Osteoblast (primary cell): Measurements from ENCODE around the gene KIR2DL3. TPM values are rescaled to one million over a fixed set of nuclear protein-coding genes. Genes with fewer than 3 reads are reported as not detected.
A peak's percentile ranks its signal among the peaks of the same experiment; 100 is the strongest.
"Not testable (repeated sequence)": the region's sequence is repeated elsewhere in the genome, so short reads cannot be mapped to it uniquely, and the experiment has no call there.

ENCODE experiments used
- DNase-seq: peaks from one replicate; pipeline ENCODE4 v3.0.0; 2011; ENCODE audit warnings: low spot score, mixed read lengths; ENCODE audit not compliant: insufficient read length; ENCODE audit errors: missing footprints
- H2AFZ ChIP-seq: 2 replicates; pipeline ENCODE4 v1.6.0; 2011; ENCODE audit warnings: mild to moderate bottlenecking, low read length
- H3K27ac ChIP-seq: 2 replicates; pipeline ENCODE4 v1.5.1; 2011; ENCODE audit warnings: mild to moderate bottlenecking, low read depth, low read length, moderate library complexity
- H3K27me3 ChIP-seq: 2 replicates; pipeline ENCODE4 v1.6.0; 2012; ENCODE audit warnings: mild to moderate bottlenecking, control low read depth, inconsistent platforms, low read length, moderate library complexity; ENCODE audit not compliant: insufficient read depth
- H3K36me3 ChIP-seq: 2 replicates; pipeline ENCODE4 v1.5.1; 2011; ENCODE audit warnings: mild to moderate bottlenecking, low read length, control low read depth, moderate library complexity; ENCODE audit not compliant: insufficient read depth
- H3K4me1 ChIP-seq: 2 replicates; pipeline ENCODE4 v1.5.1; 2011; ENCODE audit warnings: mild to moderate bottlenecking, low read length, control low read depth, moderate library complexity; ENCODE audit not compliant: insufficient read depth
- H3K4me2 ChIP-seq: 2 replicates; pipeline ENCODE4 v1.6.0; 2011; ENCODE audit warnings: mild to moderate bottlenecking, low read length; ENCODE audit not compliant: insufficient read depth
- H3K4me3 ChIP-seq: fragments of 200-600 bp; sonication (generic); 3 replicates; pipeline ENCODE4 v1.5.1; 2012; ENCODE audit warnings: mild to moderate bottlenecking, low read length, inconsistent platforms; ENCODE audit not compliant: insufficient read depth
- H3K79me2 ChIP-seq: 2 replicates; pipeline ENCODE4 v1.6.0; 2012; ENCODE audit warnings: mild to moderate bottlenecking, low read length, control low read depth, inconsistent platforms; ENCODE audit not compliant: insufficient read depth
- H3K9me3 ChIP-seq: 2 replicates; pipeline ENCODE4 v1.5.1; 2011; ENCODE audit warnings: low read depth, low read length, control low read depth
- H4K20me1 ChIP-seq: 2 replicates; pipeline ENCODE4 v1.6.0; 2012; ENCODE audit warnings: mild to moderate bottlenecking, low read length, control low read depth; ENCODE audit not compliant: insufficient read depth
- CTCF ChIP-seq: IDR thresholded peaks from 2 replicates; pipeline ENCODE4 v1.5.1; 2011; ENCODE audit warnings: mild to moderate bottlenecking, low read depth, low read length, moderate library complexity; ENCODE audit errors: extremely low read depth
- total RNA-seq: library from RNA; depleted of rRNA; stranded (reverse); fragments of >200 nt; gene quantifications from 2 replicates; pipeline ENCODE4 v1.2.3, GENCODE V29; 2012

Gene KIR2DL3
- total RNA-seq, 1 donor, result not detected

GRCh38 chr19:54696117-54696548 is 42.2 kb upstream of the KIR2DL3 start:
- H3K27me3 ChIP-seq, result no peaks in the 10 kb centered on the region
- no peak for DNase-seq
- TF ChIP-seq CTCF, result no peak

GRCh38 chr19:54696766-54697165 is 41.5 kb upstream of the KIR2DL3 start:
- no peak for DNase-seq
- Histone ChIP-seq H4K20me1 (no peaks in the 10 kb centered on the region), H3K27me3 (no peaks in the 10 kb centered on the region), H3K4me3 (no peak overlapping the region), H3K79me2 (no peaks in the 10 kb centered on the region), H3K9me3 (no peaks in the 10 kb centered on the region), H3K36me3 (no peaks in the 10 kb centered on the region), H3K4me1 (no peaks in the 10 kb centered on the region), H2AFZ (no peak overlapping the region), H3K4me2 (no peak overlapping the region), H3K27ac (no peak overlapping the region)
- TF ChIP-seq CTCF, result no peak

More at GRCh38 chr19:54696117-54696548, 42.2 kb upstream of the KIR2DL3 start:
- Histone ChIP-seq H3K36me3 (no peaks in the 10 kb centered on the region), H4K20me1 (no peaks in the 10 kb centered on the region), H3K9me3 (no peaks in the 10 kb centered on the region), H3K4me2 (no peak overlapping the region), H2AFZ (no peak overlapping the region), H3K79me2 (no peaks in the 10 kb centered on the region), H3K4me1 (no peaks in the 10 kb centered on the region), H3K27ac (no peak overlapping the region), H3K4me3 (no peak overlapping the region)

- not testable (repeated sequence) for H4K20me1 ChIP-seq
Measured at GRCh38 chr19:54697716-54698115, 40.6 kb upstream of the KIR2DL3 start.

GRCh38 chr19:54704928-54705327 is 33.4 kb upstream of the KIR2DL3 start:
- no peaks in the 10 kb centered on the region for H4K20me1 ChIP-seq
- H3K36me3 ChIP-seq, result no peaks in the 10 kb centered on the region
- H2AFZ ChIP-seq, result no peak overlapping the region
- H3K4me2 ChIP-seq, result no peak overlapping the region
- no peak overlapping the region for H3K27ac ChIP-seq
- H3K27me3 ChIP-seq, result no peaks in the 10 kb centered on the region
- H3K79me2 ChIP-seq, result no peaks in the 10 kb centered on the region
- no peak for TF ChIP-seq CTCF
- no peak overlapping the region for H3K4me3 ChIP-seq
- H3K9me3 ChIP-seq, result no peaks in the 10 kb centered on the region
- H3K4me1 ChIP-seq, result no peaks in the 10 kb centered on the region
- peak; percentile 41 for DNase-seq

More at GRCh38 chr19:54697716-54698115, 40.6 kb upstream of the KIR2DL3 start:
- not testable (repeated sequence) for H3K9me3 ChIP-seq, H2AFZ ChIP-seq, H3K79me2 ChIP-seq, H3K27ac ChIP-seq, H3K27me3 ChIP-seq, DNase-seq, H3K4me3 ChIP-seq, H3K4me2 ChIP-seq, H3K36me3 ChIP-seq, H3K4me1 ChIP-seq
